ENCODE measurements around the gene NR3C1.

GRCh38 chr5:143329843-143330242, 73.6 kb downstream of the NR3C1 start:
- TF ChIP-seq FOXK2 (IDR thresholded peaks at IDR 0.05) (no peak), SP1 (IDR thresholded peaks at IDR 0.05) (no peak), FOXM1 (IDR thresholded peaks at IDR 0.05; ENCODE audit: borderline replicate concordance) (no peak), HDGF (IDR thresholded peaks at IDR 0.05; ENCODE audit: borderline replicate concordance) (no peak), L3MBTL2 (conservative IDR thresholded peaks at IDR 0.05) (no peak), FOXA1 (IDR thresholded peaks at IDR 0.05) (no peak), BHLHE40 (IDR thresholded peaks at IDR 0.05; ENCODE audit: borderline replicate concordance) (no peak), ELF4 (IDR thresholded peaks at IDR 0.05) (no peak), PKNOX1 (IDR thresholded peaks at IDR 0.05) (no peak), ARNT (IDR thresholded peaks at IDR 0.05) (no peak)

Measured in HEK293T (cell line).